Type B pancreatic cell (in vitro differentiated cells): Measurements from ENCODE around the gene SLC10A7. TPM values are rescaled to one million over a fixed set of nuclear protein-coding genes. Genes with fewer than 3 reads are reported as not detected.

Experiments
- DNase-seq: peaks from one replicate; pipeline ENCODE4 v3.0.0; 2021; ENCODE audit warnings: mixed read lengths; ENCODE audit not compliant: unreplicated experiment; ENCODE audit errors: extremely low spot score
- H3K27ac Mint-ChIP-seq: 2 replicates; pipeline ENCODE4 v1.8.0; 2021; ENCODE audit warnings: mild to moderate bottlenecking, mixed read lengths
- H3K27me3 Mint-ChIP-seq: 2 replicates; pipeline ENCODE4 v1.8.0; 2021; ENCODE audit warnings: mixed read lengths
- H3K36me3 Mint-ChIP-seq: 2 replicates; pipeline ENCODE4 v1.8.0; 2021; ENCODE audit warnings: mixed read lengths
- H3K4me1 Mint-ChIP-seq: one replicate; pipeline ENCODE4 v1.8.0; 2021; ENCODE audit warnings: mixed read lengths; ENCODE audit not compliant: unreplicated experiment
- H3K4me3 Mint-ChIP-seq: 2 replicates; pipeline ENCODE4 v1.8.0; 2021; ENCODE audit warnings: mild to moderate bottlenecking, mixed read lengths
- H3K9me3 Mint-ChIP-seq: 2 replicates; pipeline ENCODE4 v1.8.0; 2021; ENCODE audit warnings: mixed read lengths
- CTCF ChIP-seq: fragments of 200-600 bp; sonication (generic); conservative IDR thresholded peaks from 2 replicates; pipeline ENCODE4 v1.5.0; 2021; ENCODE audit warnings: antibody characterized with exemption, mild to moderate bottlenecking
- long read RNA-seq: library from polyadenylated mRNA; unstranded; transcript quantifications from one replicate; pipeline ENCODE4 v2.0.0, GENCODE V29; 2020
- total RNA-seq: library from RNA; stranded (reverse); gene quantifications from 2 replicates; pipeline ENCODE4 v1.2.1, GENCODE V29; 2021; ENCODE audit warnings: low replicate concordance

The SLC10A7 gene
- total RNA-seq = 16.1 and 19.4 TPM in 2 replicates
- long read RNA-seq, transcript SLC10A7-201 (12 exons, 2,798 nt) = major isoform, 7 of 22 reads
- long read RNA-seq, partial matches to known transcripts = 2 of 22 reads
- long read RNA-seq, other reads (novel, unspliced or antisense) = 11 of 22 reads

GRCh38 chr4:146521541-146522097 is at the start of gene SLC10A7:
TSS of gene SLC10A7 (minus strand) at chr4:146521940. CDS start at chr4:146521717, 223 bp downstream.
- Mint-ChIP-seq H3K27ac (peak within 1 kb of the TSS; percentile 87), H3K27me3 (no peaks in the 10 kb centered on the region), H3K9me3 (no peaks in the 10 kb centered on the region), H3K4me1 (peaks cover 11% of the 10 kb centered on the region), H3K36me3 (no peaks in the 10 kb centered on the region), H3K4me3 (no peak within 1 kb of the TSS)
- TF ChIP-seq CTCF = no peak
- DNase-seq = peak; percentile 81

- TF ChIP-seq CTCF = no peak
- H3K27ac Mint-ChIP-seq = no peak overlapping the region
- H3K9me3 Mint-ChIP-seq = no peaks in the 10 kb centered on the region
These were observed 45.7 kb upstream of the SLC10A7 start for GRCh38 chr4:146567396-146567795.

GRCh38 chr4:146564492-146564891 is 42.8 kb upstream of the SLC10A7 start:
- H3K27ac Mint-ChIP-seq = no peak overlapping the region
- H3K27me3 Mint-ChIP-seq = no peaks in the 10 kb centered on the region
- no peak overlapping the region for H3K4me3 Mint-ChIP-seq
- no peaks in the 10 kb centered on the region for H3K9me3 Mint-ChIP-seq
- no peak for DNase-seq
- no peaks in the 10 kb centered on the region for H3K4me1 Mint-ChIP-seq
- no peak for TF ChIP-seq CTCF
- H3K36me3 Mint-ChIP-seq = no peaks in the 10 kb centered on the region

More at GRCh38 chr4:146567396-146567795, 45.7 kb upstream of the SLC10A7 start:
- no peak overlapping the region for H3K4me3 Mint-ChIP-seq
- H3K27me3 Mint-ChIP-seq = no peaks in the 10 kb centered on the region
- H3K4me1 Mint-ChIP-seq = no peaks in the 10 kb centered on the region
- DNase-seq = no peak
- H3K36me3 Mint-ChIP-seq = no peaks in the 10 kb centered on the region

GRCh38 chr4:146550161-146550560 is 28.4 kb upstream of the SLC10A7 start:
- Mint-ChIP-seq H3K27ac (no peak overlapping the region), H3K4me1 (no peaks in the 10 kb centered on the region), H3K36me3 (no peaks in the 10 kb centered on the region), H3K4me3 (no peak overlapping the region), H3K9me3 (no peaks in the 10 kb centered on the region), H3K27me3 (peaks cover 3% of the 10 kb centered on the region)
- no peak for TF ChIP-seq CTCF
- no peak for DNase-seq

GRCh38 chr4:146548443-146548842 is 26.7 kb upstream of the SLC10A7 start:
- H3K4me3 Mint-ChIP-seq = no peak overlapping the region
- no peaks in the 10 kb centered on the region for H3K9me3 Mint-ChIP-seq
- peaks cover 3% of the 10 kb centered on the region for H3K27me3 Mint-ChIP-seq
- DNase-seq = no peak
- TF ChIP-seq CTCF = no peak
- no peak overlapping the region for H3K27ac Mint-ChIP-seq
- H3K4me1 Mint-ChIP-seq = no peaks in the 10 kb centered on the region
- no peaks in the 10 kb centered on the region for H3K36me3 Mint-ChIP-seq
